Measurements from ENCODE around the gene EDRF1.

EDRF1 gene

DNA sequence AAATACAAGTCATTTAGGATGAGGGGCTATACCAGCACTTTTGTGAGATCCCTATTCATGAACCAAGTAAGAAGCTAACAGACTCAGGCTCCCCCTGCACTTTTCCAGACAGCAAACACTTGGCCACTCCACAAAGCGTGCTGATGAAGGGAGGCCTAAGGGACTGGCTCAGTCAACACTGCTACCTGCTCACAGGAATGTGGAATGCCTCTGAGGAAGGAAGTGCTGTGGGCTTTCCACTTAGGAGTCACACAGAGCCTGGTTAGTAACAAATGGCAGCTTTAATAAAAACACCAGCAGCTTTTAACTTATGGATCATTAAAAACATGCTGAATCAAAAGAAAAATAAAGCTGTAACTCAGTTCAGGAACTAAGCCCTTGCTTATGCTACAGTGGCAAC lies 88.5 kb downstream of the EDRF1 start:
- ChIA-PET CTCF (no interaction called here), POLR2A (no interaction called here)
- TF ChIP-seq, protein P1, sequence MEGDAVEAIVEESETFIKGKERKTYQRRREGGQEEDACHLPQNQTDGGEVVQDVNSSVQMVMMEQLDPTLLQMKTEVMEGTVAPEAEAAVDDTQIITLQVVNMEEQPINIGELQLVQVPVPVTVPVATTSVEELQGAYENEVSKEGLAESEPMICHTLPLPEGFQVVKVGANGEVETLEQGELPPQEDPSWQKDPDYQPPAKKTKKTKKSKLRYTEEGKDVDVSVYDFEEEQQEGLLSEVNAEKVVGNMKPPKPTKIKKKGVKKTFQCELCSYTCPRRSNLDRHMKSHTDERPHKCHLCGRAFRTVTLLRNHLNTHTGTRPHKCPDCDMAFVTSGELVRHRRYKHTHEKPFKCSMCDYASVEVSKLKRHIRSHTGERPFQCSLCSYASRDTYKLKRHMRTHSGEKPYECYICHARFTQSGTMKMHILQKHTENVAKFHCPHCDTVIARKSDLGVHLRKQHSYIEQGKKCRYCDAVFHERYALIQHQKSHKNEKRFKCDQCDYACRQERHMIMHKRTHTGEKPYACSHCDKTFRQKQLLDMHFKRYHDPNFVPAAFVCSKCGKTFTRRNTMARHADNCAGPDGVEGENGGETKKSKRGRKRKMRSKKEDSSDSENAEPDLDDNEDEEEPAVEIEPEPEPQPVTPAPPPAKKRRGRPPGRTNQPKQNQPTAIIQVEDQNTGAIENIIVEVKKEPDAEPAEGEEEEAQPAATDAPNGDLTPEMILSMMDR (IDR thresholded peaks at IDR 0.05; ENCODE audit: insufficient read depth, low read length, missing control alignments): no peak

DNA sequence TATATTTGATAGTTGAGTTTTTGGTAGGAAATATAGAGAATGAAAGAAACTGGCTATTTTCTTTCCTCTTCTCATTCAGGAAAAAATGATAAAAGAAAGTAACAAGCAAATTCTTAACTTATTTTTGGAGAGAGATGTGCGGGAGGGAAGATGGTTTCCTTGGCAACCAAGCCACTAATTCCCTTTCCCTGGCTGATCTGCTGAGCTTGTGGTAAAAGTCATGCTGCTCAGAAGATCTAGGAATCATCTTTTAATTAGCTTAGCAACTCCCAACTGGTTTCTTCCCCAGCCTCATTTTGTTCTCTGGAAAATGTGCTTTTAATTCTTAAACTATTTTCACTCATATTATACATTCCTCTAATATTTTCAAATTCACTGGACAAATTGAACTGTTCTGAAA lies 91.7 kb downstream of the EDRF1 start:
- TF ChIP-seq, protein P1 (IDR thresholded peaks at IDR 0.05; ENCODE audit: insufficient read depth, low read length, missing control alignments): no peak
- H3K4me3 ChIP-seq (ENCODE audit: low read depth, low read length): no peak overlapping the region
- DNase-seq (ENCODE audit: low read depth, low spot score): peak; percentile 31
- CTCF ChIA-PET: no interaction called here
- POLR2A ChIA-PET: no interaction called here

More for the DNA sequence above, 88.5 kb downstream of the EDRF1 start:
- no peak for DNase-seq (ENCODE audit: low read depth, low spot score)
- H3K4me3 ChIP-seq (ENCODE audit: low read depth, low read length): no peak overlapping the region

DNA sequence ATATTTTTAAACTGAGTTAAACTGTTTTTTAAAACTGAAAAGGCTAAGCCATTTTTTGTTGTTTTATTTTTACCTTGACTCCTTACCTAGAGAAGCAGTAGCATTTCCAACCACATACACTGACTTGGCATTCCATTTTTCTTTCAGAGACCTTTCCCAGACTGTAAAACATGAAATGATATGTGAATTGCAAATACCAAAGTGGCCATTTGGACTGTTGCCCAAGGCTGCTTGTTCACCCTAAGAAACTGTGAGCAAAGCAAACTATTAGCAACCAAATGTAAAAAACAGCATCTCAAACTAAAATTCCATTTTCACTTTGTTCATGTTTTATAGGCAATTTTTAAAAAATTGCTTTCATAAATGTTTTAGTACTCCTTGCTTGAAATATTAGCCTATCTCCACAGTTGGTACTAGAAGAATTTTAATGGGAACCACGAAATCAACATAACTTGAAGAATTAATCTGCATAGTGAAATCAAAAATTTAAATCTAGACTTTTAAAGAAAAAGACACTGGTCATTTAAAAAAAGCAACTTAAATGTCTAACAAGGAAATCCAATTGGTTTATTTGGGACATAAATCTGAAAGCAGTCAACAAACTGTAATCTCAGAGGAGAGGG lies 92.7 kb downstream of the EDRF1 start:
- peak; percentile 72 for DNase-seq (ENCODE audit: low read depth, low spot score)
- TF ChIP-seq, protein P1 (IDR thresholded peaks at IDR 0.05; ENCODE audit: insufficient read depth, low read length, missing control alignments): no peak
- CTCF ChIA-PET: no interaction called here
- POLR2A ChIA-PET: no interaction called here
- H3K4me3 ChIP-seq (ENCODE audit: low read depth, low read length): no peak overlapping the region

Data from AG04449 (cell line).